ENCODE data around the gene GHR.

GHR gene

GRCh38 chr5:42399702-42400101 lies 23.5 kb upstream of the GHR start:
- no peaks in the 10 kb centered on the region for H3K79me2 ChIP-seq (ENCODE audit: low read length)
- no peaks in the 10 kb centered on the region for H3K9me3 ChIP-seq (replicated peaks; ENCODE audit: insufficient read depth, low read length)
- TF ChIP-seq EZH2phosphoT487 (IDR thresholded peaks at IDR 0.05; ENCODE audit: low read length) = no peak

GRCh38 chr5:42400474-42400873 lies 22.8 kb upstream of the GHR start:
- no peaks in the 10 kb centered on the region for H4K20me1 ChIP-seq (ENCODE audit: insufficient read depth, low read length)
- H3K27ac ChIP-seq (ENCODE audit: low read length) = no peak overlapping the region
- no peaks in the 10 kb centered on the region for H3K27me3 ChIP-seq (replicated peaks; ENCODE audit: insufficient read depth, low read length)
- no peak overlapping the region for H2AFZ ChIP-seq (ENCODE audit: low read length)
- H3K4me1 ChIP-seq (ENCODE audit: low read length) = no peaks in the 10 kb centered on the region
- H3K36me3 ChIP-seq (replicated peaks; ENCODE audit: insufficient read depth, low read length) = no peaks in the 10 kb centered on the region
- H3K9me3 ChIP-seq (replicated peaks; ENCODE audit: insufficient read depth, low read length) = no peaks in the 10 kb centered on the region
- no peaks in the 10 kb centered on the region for H3K79me2 ChIP-seq (ENCODE audit: low read length)
- no peak overlapping the region for H3K4me3 ChIP-seq (ENCODE audit: low read length)
- H3K9me2 ChIP-seq (replicated peaks; ENCODE audit: insufficient read depth, low read length) = no peaks in the 10 kb centered on the region
- H3K4me2 ChIP-seq (ENCODE audit: low read depth, low read length) = no peak overlapping the region
- DNase-seq = no peak
- no peak overlapping the region for H3K9ac ChIP-seq (ENCODE audit: low read length)
- TF ChIP-seq, protein P1, sequence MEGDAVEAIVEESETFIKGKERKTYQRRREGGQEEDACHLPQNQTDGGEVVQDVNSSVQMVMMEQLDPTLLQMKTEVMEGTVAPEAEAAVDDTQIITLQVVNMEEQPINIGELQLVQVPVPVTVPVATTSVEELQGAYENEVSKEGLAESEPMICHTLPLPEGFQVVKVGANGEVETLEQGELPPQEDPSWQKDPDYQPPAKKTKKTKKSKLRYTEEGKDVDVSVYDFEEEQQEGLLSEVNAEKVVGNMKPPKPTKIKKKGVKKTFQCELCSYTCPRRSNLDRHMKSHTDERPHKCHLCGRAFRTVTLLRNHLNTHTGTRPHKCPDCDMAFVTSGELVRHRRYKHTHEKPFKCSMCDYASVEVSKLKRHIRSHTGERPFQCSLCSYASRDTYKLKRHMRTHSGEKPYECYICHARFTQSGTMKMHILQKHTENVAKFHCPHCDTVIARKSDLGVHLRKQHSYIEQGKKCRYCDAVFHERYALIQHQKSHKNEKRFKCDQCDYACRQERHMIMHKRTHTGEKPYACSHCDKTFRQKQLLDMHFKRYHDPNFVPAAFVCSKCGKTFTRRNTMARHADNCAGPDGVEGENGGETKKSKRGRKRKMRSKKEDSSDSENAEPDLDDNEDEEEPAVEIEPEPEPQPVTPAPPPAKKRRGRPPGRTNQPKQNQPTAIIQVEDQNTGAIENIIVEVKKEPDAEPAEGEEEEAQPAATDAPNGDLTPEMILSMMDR (IDR thresholded peaks at IDR 0.05; ENCODE audit: low read length) = no peak
- TF ChIP-seq EZH2 (optimal IDR thresholded peaks at IDR 0.05; ENCODE audit: low read depth, low read length) (no peak), EZH2phosphoT487 (IDR thresholded peaks at IDR 0.05; ENCODE audit: low read length) (no peak)
- H3F3A ChIP-seq (ENCODE audit: insufficient read depth, low read length) = no peaks in the 10 kb centered on the region

More at GRCh38 chr5:42399702-42400101, 23.5 kb upstream of the GHR start:
- Histone ChIP-seq H3K36me3 (replicated peaks; ENCODE audit: insufficient read depth, low read length) (no peaks in the 10 kb centered on the region), H3K4me1 (ENCODE audit: low read length) (no peaks in the 10 kb centered on the region), H3F3A (ENCODE audit: insufficient read depth, low read length) (no peaks in the 10 kb centered on the region), H3K27ac (ENCODE audit: low read length) (no peak overlapping the region), H3K4me3 (ENCODE audit: low read length) (no peak overlapping the region), H3K4me2 (ENCODE audit: low read depth, low read length) (no peak overlapping the region), H3K27me3 (replicated peaks; ENCODE audit: insufficient read depth, low read length) (no peaks in the 10 kb centered on the region), H3K9ac (ENCODE audit: low read length) (no peak overlapping the region), H4K20me1 (ENCODE audit: insufficient read depth, low read length) (no peaks in the 10 kb centered on the region), H3K9me2 (replicated peaks; ENCODE audit: insufficient read depth, low read length) (no peaks in the 10 kb centered on the region), H2AFZ (ENCODE audit: low read length) (no peak overlapping the region)
- no peak for DNase-seq

DNA sequence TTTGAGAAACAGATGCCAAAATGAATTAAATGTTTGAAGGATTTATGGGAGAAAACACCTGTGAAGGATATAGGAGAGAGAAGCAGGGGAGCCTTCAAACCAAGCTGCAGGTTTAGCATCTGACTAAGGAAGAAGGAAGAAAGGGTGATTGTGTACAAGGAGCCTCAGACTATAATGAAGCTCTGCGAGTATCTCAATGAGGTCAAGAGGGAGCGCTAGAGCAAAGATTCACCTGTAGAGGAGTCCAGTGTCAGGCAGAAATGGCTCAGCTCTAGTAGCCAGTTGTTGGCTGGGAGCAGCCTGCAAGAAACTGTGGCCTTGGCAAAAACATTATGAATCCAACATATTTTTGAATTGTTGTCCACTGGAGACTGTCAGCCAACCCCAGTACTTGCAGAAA lies 20.0 kb upstream of the GHR start:
- no peaks in the 10 kb centered on the region for H3K9me2 ChIP-seq (replicated peaks; ENCODE audit: insufficient read depth, low read length)

DNA sequence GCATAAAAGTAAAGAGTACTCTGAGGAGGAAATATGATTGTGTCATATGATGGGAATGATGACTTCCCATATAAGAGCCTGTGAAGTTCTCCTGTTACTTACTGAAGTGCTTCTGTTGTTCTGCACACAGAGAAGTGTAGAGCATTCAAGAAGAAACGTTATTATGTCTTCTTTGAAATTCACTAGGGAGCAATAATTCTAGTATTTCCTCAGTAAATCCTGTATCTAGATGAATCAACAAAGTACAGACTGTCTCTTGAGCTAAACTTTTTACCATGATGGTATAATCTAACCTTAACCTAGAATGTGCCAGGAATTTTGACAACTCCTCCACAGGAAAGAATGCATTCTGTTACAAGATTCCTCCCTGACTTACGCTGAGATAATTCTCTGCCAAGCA lies 18.9 kb upstream of the GHR start:
- Histone ChIP-seq H4K20me1 (ENCODE audit: insufficient read depth, low read length) (no peaks in the 10 kb centered on the region), H3K4me3 (ENCODE audit: low read length) (no peak overlapping the region), H3F3A (ENCODE audit: insufficient read depth, low read length) (no peaks in the 10 kb centered on the region), H3K4me2 (ENCODE audit: low read depth, low read length) (no peak overlapping the region), H3K36me3 (replicated peaks; ENCODE audit: insufficient read depth, low read length) (no peaks in the 10 kb centered on the region), H3K27ac (ENCODE audit: low read length) (no peak overlapping the region), H3K27me3 (replicated peaks; ENCODE audit: insufficient read depth, low read length) (no peaks in the 10 kb centered on the region), H3K9me3 (replicated peaks; ENCODE audit: insufficient read depth, low read length) (no peaks in the 10 kb centered on the region), H2AFZ (ENCODE audit: low read length) (no peak overlapping the region), H3K4me1 (ENCODE audit: low read length) (no peaks in the 10 kb centered on the region), H3K79me2 (ENCODE audit: low read length) (no peaks in the 10 kb centered on the region), H3K9ac (ENCODE audit: low read length) (no peak overlapping the region), H3K9me2 (replicated peaks; ENCODE audit: insufficient read depth, low read length) (no peaks in the 10 kb centered on the region)
- DNase-seq = no peak
- TF ChIP-seq, protein P1 (IDR thresholded peaks at IDR 0.05; ENCODE audit: low read length) = no peak
- no peak for TF ChIP-seq EZH2 (optimal IDR thresholded peaks at IDR 0.05; ENCODE audit: low read depth, low read length)
- TF ChIP-seq EZH2phosphoT487 (IDR thresholded peaks at IDR 0.05; ENCODE audit: low read length) = no peak

More for the DNA sequence above, 20.0 kb upstream of the GHR start:
- H3K4me2 ChIP-seq (ENCODE audit: low read depth, low read length) = no peak overlapping the region
- TF ChIP-seq EZH2 (optimal IDR thresholded peaks at IDR 0.05; ENCODE audit: low read depth, low read length) = no peak
- TF ChIP-seq, protein P1 (IDR thresholded peaks at IDR 0.05; ENCODE audit: low read length) = no peak
- no peak for TF ChIP-seq EZH2phosphoT487 (IDR thresholded peaks at IDR 0.05; ENCODE audit: low read length)
- H4K20me1 ChIP-seq (ENCODE audit: insufficient read depth, low read length) = no peaks in the 10 kb centered on the region
- no peaks in the 10 kb centered on the region for H3K4me1 ChIP-seq (ENCODE audit: low read length)
- no peak overlapping the region for H3K27ac ChIP-seq (ENCODE audit: low read length)
- H3K36me3 ChIP-seq (replicated peaks; ENCODE audit: insufficient read depth, low read length) = no peaks in the 10 kb centered on the region
- no peaks in the 10 kb centered on the region for H3K27me3 ChIP-seq (replicated peaks; ENCODE audit: insufficient read depth, low read length)
- H2AFZ ChIP-seq (ENCODE audit: low read length) = no peak overlapping the region
- no peak overlapping the region for H3K4me3 ChIP-seq (ENCODE audit: low read length)
- no peaks in the 10 kb centered on the region for H3K9me3 ChIP-seq (replicated peaks; ENCODE audit: insufficient read depth, low read length)
- H3K79me2 ChIP-seq (ENCODE audit: low read length) = no peaks in the 10 kb centered on the region
- no peak for DNase-seq
- no peak overlapping the region for H3K9ac ChIP-seq (ENCODE audit: low read length)
- H3F3A ChIP-seq (ENCODE audit: insufficient read depth, low read length) = no peaks in the 10 kb centered on the region
